GM21515 (cell line): ENCODE results near the gene LCT.
"Not testable (repeated sequence)": the region's sequence is repeated elsewhere in the genome, so short reads cannot be mapped to it uniquely, and the experiment has no call there.

ENCODE experiments used
- ATAC-seq: cut with Tn5 transposase; IDR thresholded peaks from one replicate; pipeline ENCODE4 v1.9.1; 2021; ENCODE audit not compliant: unreplicated experiment

The LCT gene

DNA sequence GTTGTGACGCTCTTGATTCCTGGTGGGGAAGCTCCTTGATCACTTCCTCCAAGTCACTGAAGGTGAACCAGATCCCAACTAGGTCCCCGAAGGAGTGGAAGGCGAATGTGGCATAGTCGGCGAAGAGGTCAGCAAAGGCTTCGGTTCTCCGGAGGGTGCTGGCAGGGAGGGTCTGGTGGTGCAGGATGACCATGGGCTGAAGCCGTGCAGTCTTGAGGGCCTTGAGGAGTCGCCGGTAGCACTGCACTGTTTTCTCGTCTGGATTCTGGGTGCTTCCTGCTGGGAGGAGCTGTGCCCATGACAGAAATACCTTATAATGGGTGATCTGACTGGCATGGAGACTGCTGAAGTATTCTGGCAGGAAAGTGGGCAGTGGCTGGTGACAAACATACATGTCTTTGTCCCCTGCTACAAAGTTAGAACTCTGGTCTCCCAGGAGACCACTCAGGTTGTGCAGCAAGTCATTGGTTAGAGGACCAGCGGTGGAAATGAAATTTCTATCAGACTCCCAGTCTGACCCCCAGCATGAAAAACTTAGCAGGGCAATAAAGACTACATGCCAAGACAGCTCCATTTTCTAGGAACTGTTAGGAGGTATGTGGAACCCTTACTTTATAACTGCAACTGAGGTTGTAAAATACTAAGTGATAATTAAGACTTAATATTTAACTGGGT lies at the start of gene LCT:
Gene LCT, minus strand, starts transcription at position 589 of the 675 bp plus-strand sequence. Its CDS starts 15 bp downstream, at position 574.
- ATAC-seq, result no peak

DNA sequence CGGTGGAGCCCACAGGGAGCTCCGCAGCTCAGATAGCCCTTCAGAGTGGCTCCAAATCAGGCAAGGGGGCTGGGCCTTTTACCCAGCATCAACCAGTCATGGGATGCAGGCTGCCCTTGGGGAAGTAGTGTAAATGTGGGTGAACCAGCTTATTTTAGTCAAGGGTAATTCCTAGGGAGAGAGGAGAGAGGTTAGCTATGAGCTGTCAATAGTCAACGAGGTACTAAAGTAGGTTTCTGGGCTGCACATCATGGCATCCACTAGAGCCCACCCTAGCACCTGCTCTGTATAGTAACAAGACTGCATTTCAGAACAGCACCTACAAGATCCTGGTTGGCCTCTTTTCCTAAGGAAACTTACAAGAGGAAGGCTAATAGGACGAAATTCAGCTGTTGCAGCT lies 48.7 kb upstream of the LCT start:
- ATAC-seq, result no peak

DNA sequence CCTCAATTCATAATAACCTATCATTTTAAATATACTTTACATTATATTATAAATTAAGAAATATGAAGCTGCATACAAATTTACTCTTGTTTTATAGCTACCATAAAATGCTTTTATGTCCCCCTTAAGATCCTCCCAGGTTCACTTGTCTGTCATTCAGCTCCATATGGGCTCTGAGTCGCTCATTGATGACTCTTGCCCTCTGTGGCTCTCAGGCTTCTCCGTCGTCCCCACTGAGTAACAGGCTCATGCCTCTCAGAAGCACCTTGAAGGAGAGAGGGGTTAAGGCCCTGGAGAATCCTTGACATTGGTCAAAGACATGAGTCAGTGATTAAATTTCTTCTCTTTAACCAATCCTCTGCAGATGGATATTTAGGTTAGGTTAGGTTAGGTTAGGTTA lies 45.4 kb upstream of the LCT start:
- no peak for ATAC-seq

DNA sequence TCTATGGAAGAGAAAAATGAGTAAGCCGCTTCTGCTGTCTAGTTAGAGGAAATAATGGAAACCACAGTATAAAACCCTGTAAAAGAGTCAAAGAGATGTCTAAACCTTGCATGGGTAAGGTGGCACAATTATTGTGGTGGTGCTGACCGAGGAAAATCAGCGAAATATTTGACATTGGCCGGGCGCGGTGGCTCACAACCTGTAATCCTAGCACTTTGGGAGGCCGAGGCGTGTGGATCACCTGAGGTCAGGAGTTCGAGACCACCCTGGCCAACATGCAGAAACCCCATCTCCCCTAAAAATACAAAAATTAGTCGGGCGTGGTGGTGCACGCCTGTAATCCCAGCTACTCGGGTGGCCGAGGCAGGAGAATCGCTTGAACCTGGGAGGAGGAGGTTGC lies 39.8 kb upstream of the LCT start:
- ATAC-seq, result not testable (repeated sequence)

DNA sequence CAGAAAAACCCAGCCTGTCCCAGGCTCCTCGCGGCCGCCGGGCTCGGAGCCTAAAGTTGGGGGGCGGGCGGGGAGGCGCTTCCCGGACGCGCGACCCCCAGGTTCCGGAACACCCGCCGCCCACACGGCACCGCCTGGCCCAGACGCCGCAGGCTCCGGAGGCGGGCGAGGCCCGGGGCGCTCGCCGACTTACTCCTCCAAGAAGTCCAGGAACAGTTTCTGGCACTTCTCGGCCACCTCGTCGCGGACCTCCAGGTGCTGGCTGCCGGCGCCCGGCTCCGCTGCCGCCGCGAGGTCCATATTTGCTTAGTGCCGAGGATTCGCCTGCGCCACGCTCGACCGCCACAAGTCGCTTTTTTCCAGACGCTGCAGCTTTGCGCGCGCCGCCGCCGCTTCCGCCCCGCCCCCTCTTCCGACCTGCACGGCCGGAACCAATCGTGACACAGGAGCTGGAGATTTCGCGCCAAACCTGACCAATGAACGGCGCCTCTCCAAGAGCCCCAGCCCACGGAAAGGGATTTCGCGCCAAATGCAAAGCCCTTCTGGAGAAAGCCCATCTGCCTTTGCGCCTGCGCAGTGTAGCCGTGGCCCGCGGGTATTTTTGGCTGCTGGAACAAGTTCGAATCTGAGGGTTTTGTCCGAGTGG lies 39.2 kb upstream of the LCT start, which contains the start of gene MCM6:
Gene MCM6, minus strand, starts transcription at position 378 of the 646 bp plus-strand sequence. Its CDS starts 78 bp downstream, at position 300.
- peak; percentile 92 for ATAC-seq

DNA sequence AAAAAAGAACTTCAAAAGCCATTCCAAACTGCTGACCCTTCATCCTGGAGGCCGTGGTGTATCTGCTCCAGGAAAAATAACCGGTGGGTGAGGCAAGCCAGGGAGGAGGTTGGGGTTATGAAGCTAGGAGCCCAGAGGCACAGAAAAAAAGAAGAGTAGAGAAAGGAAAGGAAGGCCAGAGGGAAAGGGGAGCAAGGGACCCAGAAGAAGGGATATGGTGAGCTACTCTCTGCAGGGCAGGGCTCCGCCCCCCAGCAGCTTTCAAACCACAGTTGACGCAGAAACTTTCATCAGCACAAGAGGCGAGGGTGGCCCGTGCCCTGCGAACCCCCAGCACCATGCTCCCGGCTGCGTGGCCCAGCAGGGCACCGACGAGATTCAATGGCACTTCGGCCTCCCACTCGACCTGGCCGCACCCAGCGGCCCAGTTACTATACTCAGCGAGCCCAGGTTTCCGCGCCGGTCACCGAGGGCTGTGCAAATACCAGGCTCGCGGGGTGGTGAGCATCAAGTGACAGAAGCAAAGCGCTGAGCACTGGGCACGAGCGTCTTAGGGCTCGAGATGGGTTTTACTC lies 38.6 kb upstream of the LCT start:
- ATAC-seq, result peak; percentile 57

DNA sequence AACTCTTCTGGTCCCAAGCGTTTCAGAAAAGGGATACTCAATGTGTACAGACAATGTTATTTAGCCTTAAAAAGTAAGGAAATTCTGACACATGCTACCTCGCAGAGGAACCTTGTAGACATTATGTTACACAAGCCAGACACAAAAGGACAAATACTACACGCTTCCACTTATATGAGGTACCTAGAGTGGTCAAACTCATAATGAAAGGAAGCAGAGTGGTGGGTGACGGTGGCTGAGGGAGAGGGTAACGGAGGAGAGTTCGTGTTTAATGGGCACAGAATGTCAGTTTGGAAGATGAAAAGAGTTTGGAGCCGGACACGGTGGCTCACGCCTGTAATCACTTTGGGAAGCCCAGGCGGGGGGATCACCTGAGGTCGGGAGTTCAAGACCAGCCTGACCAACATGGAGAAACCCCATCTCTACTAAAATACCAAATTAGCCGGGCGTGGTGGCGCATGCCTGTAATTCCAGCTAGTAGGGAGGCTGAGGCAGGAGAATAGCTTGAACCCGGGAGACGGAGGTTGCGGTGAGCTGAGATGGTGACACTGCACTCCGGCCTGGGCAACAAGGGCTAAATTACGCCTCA lies 37.9 kb upstream of the LCT start:
- ATAC-seq, result no peak

DNA sequence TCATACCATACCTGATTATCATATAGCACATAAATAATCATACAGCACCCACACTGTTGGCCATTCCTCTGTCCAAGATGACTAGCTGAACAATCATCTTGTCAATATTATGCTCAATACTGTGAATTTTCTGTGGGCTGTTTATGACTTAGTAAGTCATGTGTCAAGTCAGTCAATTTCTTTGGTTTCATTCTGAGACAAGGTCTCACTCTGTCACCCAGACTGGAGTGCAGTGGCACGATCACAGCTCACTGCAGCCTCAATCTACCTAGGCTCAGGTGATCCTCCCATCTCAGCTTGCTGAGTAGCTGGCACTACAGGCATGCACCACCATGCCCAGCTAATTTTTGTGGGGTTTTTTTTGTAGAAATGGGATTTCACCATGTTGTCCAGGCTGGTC lies 33.6 kb upstream of the LCT start:
- no peak for ATAC-seq

DNA sequence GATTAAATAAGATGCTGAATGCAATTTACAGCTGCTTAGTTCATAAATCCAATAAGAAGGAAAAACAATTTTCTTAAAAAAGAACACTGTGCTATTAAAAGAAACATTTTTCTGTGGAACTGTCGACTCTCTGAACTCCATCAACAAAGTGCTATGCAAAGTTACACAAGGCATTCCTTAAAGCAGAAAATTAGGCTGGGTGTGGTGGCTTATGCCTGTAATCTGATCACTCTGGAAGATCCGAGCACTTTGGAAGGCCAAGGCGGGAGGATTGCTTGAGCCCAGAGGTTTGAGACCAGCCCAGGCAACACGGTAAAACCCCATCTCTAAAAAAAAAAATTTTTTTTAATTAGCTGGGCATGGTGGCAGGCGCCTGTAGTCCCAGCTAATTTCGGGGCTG lies 26.2 kb upstream of the LCT start:
- ATAC-seq, result no peak

DNA sequence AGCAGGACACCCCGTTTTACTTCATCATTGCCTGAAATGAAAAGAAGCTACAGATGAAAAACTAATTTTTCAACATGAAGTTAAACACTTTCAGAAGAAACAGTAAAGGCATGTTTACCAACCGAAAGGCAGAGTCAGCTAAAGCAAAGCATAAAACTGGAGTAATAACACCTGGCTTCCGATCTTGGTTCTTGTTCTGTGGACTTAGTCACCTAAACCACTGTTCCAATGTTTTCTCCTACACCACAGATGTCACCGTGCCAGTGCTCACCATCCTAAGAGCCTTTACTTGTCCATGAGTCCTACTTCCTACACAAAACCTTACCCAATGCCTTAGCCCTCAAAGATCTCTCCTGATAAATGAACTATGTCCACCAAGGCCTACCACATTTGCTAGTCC lies 25.7 kb upstream of the LCT start:
- ATAC-seq, result no peak

DNA sequence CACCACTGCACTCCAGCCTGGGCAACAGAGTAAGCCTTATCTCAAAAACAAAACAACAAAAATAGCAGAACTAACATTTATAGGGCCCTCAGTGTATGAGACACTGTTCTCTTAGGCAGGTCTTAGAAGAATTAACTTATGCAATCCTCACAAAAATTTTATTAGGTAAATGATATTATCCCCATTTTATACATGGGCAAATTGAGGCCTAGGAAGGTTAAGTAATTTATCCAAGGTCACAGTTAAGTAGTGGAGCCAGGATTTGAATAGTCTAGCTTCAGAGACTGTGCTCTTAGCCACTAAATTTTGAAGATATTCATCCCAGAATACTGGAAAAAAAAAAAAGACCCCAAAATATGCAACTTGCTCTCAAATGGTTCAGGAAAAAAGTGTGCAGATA lies 16.4 kb upstream of the LCT start:
- ATAC-seq, result no peak

DNA sequence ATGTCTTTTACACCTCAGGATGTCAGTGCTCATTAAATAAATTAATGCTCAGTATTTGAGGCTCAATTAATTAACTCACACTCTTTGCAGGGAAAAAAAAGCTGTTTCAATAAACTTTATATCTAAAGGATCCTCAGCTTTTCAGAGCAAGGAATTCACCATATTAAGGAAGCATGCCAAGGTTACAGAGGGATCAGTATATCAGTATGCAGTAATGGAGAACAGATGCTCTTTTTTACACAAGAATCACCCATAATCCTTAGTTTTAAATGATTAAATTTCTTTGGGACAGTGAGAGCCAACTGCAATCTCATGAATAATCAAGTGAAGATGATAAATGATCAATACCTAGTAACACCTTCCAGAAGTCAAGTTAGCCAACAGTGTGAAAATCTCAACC lies 14.9 kb upstream of the LCT start:
- no peak for ATAC-seq

DNA sequence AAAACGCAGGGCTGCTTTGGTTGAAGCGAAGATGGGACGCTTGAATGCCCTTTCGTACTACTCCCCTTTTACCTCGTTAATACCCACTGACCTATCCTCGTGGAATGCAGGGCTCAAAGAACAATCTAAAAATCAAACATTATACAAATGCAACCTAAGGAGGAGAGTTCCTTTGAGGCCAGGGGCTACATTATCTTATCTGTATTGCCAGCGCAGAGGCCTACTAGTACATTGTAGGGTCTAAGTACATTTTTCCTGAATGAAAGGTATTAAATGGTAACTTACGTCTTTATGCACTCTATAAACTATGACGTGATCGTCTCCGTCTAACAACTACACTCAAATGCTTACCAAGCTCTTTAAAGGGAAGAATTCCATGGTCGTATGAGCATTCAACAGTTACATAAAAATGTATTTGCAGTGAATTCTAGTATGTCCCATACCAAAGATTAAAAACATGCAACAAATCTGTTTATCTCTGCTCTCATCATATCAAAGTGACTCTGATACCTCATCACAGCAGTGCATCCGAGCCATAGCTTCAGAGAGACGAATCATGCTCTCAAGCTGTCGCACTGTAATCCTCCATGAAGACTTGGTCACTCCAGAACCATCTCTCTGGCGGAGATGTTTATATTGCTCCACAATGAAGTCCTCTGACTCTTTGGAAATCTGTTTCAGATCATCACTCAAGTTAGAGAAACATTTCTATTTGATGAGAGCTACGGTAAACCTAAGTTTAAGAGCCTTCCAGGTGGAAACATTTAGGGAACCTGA lies 14.1 kb upstream of the LCT start:
- no peak for ATAC-seq

DNA sequence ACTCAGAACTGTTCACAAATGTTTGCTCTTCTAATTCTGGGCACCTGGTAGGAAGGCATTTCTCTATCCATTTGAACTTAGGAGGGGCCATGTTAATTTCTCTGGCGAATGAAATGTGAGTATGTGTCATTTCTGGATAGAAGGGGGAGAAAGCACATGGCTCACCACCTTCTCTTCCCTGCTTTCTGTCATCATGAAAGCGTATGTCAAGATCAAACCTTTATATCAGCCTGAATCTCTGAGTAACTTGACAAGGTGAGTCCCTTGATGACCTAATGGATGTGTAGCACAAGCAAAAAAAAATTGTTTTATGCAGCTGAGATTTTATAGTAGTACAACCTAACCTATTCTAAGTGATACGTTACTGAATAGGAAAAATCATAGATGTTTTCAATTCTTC lies 12.1 kb upstream of the LCT start:
- no peak for ATAC-seq

DNA sequence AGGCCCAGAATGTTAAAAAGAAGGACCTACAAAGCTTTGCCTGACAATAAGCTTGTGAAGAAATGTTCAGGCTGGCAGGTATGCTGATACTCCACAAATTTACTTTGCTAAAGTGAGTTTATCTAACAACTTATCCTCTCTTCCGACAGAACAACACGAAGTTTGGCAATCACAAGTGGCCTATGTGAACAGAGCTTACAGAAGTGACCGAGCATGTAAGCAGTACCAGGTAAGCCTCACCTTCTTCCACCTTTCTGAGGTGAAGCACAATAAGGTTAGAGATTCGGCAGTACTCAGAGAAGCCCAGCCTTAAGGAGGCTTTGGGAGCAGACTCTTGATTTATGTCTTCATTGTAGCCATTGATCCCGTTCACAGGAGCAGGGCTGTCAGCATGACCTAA lies 9.0 kb upstream of the LCT start:
- no peak for ATAC-seq

DNA sequence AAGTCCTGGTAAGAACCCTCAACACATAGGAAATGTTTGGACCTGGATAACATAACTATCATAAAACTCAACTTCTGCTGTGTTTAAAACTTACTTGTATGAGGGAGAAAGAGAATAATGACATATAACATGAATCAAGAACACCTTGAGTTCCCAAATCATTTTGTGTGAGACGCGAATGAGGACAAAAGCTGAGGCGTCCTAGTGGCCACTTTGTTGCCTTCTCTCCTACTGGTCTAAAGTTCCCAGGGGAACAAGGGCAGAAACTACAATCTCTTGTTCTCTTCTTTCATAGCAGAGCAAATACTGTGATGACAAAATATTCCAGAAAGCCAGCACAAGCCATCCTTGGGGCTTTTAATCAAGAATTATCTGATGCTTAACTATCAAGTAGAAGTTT lies 8.3 kb upstream of the LCT start:
- no peak for ATAC-seq

DNA sequence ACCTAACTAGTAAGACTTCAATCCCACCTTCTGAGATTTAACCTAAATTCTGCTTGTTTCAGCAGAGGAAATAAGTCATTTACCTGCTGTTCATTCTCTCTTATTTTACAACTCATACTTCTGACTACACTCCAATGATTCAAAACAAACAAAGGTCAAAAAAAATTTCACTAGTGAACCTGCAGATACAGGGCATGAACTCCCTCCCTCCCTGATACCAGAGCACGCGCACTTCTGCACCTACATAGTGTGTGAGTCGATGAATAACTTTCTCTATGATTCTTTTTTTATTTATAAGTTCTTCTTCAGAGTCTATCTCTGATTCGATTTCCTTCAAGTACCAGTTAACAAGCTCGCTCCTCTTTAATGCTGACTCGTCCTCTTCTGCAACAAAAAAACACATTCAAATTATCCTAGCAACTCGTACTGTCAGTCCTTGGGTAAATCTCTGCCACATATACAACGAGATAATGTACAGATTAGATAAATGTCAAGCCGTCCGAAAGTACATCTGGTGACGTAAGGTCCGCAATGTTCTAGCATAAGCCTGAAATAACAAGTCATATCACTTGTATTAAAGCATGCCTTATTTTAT lies 7.4 kb upstream of the LCT start:
- ATAC-seq, result no peak

DNA sequence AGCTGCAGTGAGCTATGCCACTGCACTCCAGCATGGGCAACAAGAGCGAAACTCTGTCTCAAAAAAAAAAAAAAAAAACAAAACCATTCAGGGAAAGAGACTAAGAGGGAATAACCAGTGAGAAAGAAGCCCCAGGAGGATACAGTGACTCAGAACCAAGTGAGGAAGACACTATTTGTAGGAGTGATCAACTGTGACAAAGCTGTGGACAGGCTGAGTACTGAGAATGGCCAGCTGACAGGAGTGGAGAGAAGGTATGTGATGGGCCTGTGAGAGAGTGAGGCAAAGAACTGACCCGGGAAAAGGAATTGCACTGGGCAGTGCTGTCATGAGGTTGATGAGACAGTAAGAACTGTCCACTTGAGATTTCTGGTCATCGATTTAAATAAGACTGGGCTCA lies 6.7 kb upstream of the LCT start:
- ATAC-seq, result no peak

DNA sequence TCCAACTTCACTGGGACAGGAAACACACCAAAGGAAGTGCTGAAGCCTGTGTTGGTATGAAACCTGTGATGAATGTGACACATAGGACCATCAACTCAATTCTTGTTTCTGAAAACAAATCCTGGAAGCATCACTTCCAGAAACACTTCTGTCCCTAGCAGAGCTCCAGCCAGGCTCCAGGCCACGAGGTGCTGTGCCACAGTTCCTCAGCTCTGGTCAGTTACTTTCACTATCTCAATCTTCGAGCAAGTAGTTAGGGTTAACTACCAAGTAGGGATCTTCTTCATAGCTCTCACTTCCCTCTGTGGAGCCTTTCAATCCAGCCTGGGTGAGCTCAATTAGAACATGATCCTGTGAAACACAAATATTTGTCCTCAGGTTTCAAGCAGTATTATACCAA lies 3.6 kb upstream of the LCT start:
- ATAC-seq, result no peak

DNA sequence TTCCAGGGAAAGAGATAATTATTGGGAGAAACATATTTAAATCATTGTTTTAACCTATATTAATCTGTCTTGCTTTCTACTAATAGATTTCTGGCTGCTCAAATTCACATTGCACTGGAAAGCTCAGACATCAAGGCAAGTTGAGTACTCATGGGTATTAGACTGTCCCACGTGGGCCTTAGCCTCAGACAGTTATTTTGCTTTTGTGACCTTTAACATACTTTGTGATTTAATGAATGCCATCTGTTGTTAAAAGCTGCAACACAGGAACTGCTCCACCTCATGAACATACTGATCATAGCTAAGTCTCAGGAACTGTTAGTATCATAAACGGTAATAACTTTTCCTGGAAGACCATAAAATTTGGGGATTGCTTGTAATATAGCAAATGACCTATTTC lies 2.7 kb upstream of the LCT start:
- no peak for ATAC-seq

DNA sequence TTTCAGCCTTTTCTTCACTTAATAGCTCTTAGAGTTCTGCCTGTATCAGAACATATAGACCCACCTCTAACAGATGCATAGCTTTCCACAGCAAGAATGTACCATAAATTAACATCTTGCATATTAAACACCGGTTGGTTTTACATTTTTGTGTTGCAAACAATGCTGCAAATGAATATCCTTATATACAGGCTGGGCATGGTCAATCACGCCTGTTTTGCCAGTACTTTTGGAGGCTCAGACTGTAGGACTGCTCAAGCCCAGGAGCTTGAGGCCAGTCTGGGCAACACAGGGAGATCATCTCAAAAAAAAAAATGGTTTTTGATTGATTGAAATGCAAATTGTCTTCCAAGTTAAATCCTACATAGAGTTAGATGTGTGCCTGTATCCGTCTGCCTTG lies 1.5 kb upstream of the LCT start:
- no peak for ATAC-seq
